ENCODE results near the gene RIPK4. TPM values are rescaled to one million over a fixed set of nuclear protein-coding genes. Genes with fewer than 3 reads are reported as not detected.

RIPK4 gene
- total and polyA plus RNA-seq, 2 of the 13 experiments (the other 11 are each of a cell fraction or from before 2014, with no cell fraction given), result 3.1 to 4.9 TPM

DNA sequence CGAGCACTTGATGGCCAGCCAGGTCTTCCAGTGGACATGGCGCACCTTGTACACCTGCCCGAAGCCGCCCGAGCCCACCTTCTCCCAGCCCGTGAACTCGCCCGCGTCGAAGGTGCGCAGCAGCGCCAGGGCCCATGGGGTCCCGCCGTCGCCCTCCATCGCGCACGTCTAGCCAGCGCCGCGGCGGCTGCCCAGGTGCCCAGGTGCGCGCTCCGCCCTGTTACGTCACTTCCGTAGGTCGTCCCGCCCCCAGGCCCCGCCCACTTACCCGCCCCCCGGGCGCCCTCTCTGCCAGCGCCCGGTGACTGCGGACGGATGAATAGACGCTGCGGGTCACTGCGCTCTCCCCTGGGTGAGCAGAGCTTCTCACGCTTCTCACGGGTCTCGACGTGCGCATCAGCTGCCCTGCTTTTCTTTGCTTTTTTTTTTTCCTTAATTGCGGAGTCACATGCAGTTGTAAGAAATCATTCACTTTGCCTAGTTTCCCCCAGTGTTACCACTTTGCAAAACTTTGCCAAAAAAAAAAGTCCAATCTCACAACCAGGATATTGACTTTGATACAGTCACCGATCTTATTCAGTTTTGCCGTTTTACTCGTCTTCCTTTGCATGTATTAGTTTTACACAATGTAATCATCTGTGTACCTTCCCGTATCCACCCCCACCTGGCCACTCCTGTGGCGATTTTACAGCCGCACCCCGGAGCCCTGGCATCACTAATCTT is at the start of gene RIPK4 (continued):
- TF ChIP-seq, protein P1, sequence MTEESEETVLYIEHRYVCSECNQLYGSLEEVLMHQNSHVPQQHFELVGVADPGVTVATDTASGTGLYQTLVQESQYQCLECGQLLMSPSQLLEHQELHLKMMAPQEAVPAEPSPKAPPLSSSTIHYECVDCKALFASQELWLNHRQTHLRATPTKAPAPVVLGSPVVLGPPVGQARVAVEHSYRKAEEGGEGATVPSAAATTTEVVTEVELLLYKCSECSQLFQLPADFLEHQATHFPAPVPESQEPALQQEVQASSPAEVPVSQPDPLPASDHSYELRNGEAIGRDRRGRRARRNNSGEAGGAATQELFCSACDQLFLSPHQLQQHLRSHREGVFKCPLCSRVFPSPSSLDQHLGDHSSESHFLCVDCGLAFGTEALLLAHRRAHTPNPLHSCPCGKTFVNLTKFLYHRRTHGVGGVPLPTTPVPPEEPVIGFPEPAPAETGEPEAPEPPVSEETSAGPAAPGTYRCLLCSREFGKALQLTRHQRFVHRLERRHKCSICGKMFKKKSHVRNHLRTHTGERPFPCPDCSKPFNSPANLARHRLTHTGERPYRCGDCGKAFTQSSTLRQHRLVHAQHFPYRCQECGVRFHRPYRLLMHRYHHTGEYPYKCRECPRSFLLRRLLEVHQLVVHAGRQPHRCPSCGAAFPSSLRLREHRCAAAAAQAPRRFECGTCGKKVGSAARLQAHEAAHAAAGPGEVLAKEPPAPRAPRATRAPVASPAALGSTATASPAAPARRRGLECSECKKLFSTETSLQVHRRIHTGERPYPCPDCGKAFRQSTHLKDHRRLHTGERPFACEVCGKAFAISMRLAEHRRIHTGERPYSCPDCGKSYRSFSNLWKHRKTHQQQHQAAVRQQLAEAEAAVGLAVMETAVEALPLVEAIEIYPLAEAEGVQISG (CRISPR knock-in tag; IDR thresholded peaks at IDR 0.05), result peak; percentile 71
- TF ChIP-seq, protein P2, sequence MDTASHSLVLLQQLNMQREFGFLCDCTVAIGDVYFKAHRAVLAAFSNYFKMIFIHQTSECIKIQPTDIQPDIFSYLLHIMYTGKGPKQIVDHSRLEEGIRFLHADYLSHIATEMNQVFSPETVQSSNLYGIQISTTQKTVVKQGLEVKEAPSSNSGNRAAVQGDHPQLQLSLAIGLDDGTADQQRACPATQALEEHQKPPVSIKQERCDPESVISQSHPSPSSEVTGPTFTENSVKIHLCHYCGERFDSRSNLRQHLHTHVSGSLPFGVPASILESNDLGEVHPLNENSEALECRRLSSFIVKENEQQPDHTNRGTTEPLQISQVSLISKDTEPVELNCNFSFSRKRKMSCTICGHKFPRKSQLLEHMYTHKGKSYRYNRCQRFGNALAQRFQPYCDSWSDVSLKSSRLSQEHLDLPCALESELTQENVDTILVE (CRISPR knock-in tag; IDR thresholded peaks at IDR 0.05), result peak; percentile 34; the same call in 1 of the 2 replicates
- TF ChIP-seq ZBTB7B (CRISPR knock-in tag; IDR thresholded peaks at IDR 0.05) (peak; percentile 74; the same call in 1 of the 2 replicates), KDM5B (CRISPR knock-in tag; IDR thresholded peaks at IDR 0.05; ENCODE audit: borderline replicate concordance) (peak; percentile 51; the same call in 1 of the 2 replicates), KDM5A (IDR thresholded peaks at IDR 0.05; ENCODE audit: borderline replicate concordance, low read length) (no peak; the same call in 1 of the 2 replicates), ZNF234 (CRISPR knock-in tag; conservative IDR thresholded peaks at IDR 0.05) (peak; percentile 26; the same call in 1 of the 2 replicates), SMAD1 (CRISPR knock-in tag; IDR thresholded peaks at IDR 0.05; ENCODE audit: borderline replicate concordance, low read depth) (no peak), ZNF530 (CRISPR knock-in tag; IDR thresholded peaks at IDR 0.05; ENCODE audit: low read depth) (no peak), ZNF225 (CRISPR knock-in tag; IDR thresholded peaks at IDR 0.05) (no peak), ATF7 (IDR thresholded peaks at IDR 0.05) (no peak), ATF7 (CRISPR knock-in tag; IDR thresholded peaks at IDR 0.05) (0 out of 2 replicates have a peak, but pooled peaks have one; percentile 47), XBP1 (CRISPR knock-in tag; IDR thresholded peaks at IDR 0.05) (no peak), PRPF4 (IDR thresholded peaks at IDR 0.05; ENCODE audit: low read depth, low read length, poor library complexity, severe bottlenecking) (no peak), ZC3H13 (CRISPR knock-in tag; IDR thresholded peaks at IDR 0.05) (no peak), ZNF232 (CRISPR knock-in tag; IDR thresholded peaks at IDR 0.05; ENCODE audit: borderline replicate concordance) (peak; percentile 69; the same call in 1 of the 2 replicates), CEBPB (IDR thresholded peaks at IDR 0.05; ENCODE audit: borderline replicate concordance, low read depth, low read length) (0 out of 2 replicates have a peak, but pooled peaks have one; percentile 39)
- TF ChIP-seq, protein P3, sequence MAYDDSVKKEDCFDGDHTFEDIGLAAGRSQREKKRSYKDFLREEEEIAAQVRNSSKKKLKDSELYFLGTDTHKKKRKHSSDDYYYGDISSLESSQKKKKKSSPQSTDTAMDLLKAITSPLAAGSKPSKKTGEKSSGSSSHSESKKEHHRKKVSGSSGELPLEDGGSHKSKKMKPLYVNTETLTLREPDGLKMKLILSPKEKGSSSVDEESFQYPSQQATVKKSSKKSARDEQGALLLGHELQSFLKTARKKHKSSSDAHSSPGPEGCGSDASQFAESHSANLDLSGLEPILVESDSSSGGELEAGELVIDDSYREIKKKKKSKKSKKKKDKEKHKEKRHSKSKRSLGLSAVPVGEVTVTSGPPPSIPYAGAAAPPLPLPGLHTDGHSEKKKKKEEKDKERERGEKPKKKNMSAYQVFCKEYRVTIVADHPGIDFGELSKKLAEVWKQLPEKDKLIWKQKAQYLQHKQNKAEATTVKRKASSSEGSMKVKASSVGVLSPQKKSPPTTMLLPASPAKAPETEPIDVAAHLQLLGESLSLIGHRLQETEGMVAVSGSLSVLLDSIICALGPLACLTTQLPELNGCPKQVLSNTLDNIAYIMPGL (CRISPR knock-in tag; IDR thresholded peaks at IDR 0.05; ENCODE audit: borderline replicate concordance in 1 of 2, low read depth in 1 of 2), result peak in 1 of 2 experiments; percentile 39; a peak in 1 of 4 replicates
- TF ChIP-seq, protein P4, sequence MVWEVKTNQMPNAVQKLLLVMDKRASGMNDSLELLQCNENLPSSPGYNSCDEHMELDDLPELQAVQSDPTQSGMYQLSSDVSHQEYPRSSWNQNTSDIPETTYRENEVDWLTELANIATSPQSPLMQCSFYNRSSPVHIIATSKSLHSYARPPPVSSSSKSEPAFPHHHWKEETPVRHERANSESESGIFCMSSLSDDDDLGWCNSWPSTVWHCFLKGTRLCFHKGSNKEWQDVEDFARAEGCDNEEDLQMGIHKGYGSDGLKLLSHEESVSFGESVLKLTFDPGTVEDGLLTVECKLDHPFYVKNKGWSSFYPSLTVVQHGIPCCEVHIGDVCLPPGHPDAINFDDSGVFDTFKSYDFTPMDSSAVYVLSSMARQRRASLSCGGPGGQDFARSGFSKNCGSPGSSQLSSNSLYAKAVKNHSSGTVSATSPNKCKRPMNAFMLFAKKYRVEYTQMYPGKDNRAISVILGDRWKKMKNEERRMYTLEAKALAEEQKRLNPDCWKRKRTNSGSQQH (CRISPR knock-in tag; IDR thresholded peaks at IDR 0.05; ENCODE audit: low read depth), result peak; percentile 58; the same call in 1 of the 2 replicates
- TF ChIP-seq, protein P5, sequence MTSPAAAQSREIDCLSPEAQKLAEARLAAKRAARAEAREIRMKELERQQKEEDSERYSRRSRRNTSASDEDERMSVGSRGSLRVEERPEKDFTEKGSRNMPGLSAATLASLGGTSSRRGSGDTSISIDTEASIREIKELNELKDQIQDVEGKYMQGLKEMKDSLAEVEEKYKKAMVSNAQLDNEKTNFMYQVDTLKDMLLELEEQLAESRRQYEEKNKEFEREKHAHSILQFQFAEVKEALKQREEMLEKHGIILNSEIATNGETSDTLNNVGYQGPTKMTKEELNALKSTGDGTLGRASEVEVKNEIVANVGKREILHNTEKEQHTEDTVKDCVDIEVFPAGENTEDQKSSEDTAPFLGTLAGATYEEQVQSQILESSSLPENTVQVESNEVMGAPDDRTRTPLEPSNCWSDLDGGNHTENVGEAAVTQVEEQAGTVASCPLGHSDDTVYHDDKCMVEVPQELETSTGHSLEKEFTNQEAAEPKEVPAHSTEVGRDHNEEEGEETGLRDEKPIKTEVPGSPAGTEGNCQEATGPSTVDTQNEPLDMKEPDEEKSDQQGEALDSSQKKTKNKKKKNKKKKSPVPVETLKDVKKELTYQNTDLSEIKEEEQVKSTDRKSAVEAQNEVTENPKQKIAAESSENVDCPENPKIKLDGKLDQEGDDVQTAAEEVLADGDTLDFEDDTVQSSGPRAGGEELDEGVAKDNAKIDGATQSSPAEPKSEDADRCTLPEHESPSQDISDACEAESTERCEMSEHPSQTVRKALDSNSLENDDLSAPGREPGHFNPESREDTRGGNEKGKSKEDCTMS (CRISPR knock-in tag; conservative IDR thresholded peaks at IDR 0.05), result no peak
